Thymus (tissue), 11 donors: ENCODE results near the gene PNPLA7. TPM values are rescaled to one million over a fixed set of nuclear protein-coding genes. Genes with fewer than 3 reads are reported as not detected.
"Not testable (repeated sequence)": the region's sequence is repeated elsewhere in the genome, so short reads cannot be mapped to it uniquely, and the experiment has no call there.

Experiments
- DNase-seq, 9 donors: peaks; one replicate each; pipeline ENCODE4 v3.0.0-alpha.2; 2013; ENCODE audit warnings: low spot score in 9 of 9, low read depth in 6 of 9, missing footprints in 1 of 9
- H3K27ac ChIP-seq, 2 donors: one replicate each; pipeline ENCODE4 v1.5.1; 2013; ENCODE audit warnings: control low read depth in 1 of 2, low read depth in 1 of 2, low read length in 1 of 2, mild to moderate bottlenecking in 1 of 2, moderate library complexity in 1 of 2
- H3K27me3 ChIP-seq, 2 donors: one replicate each; pipeline ENCODE4 v1.5.1; 2013; ENCODE audit warnings: low read length in 1 of 2; ENCODE audit not compliant: control insufficient read depth in 2 of 2, insufficient read depth in 1 of 2
- H3K36me3 ChIP-seq, 2 donors: one replicate each; pipeline ENCODE4 v1.5.1; 2013; ENCODE audit warnings: low read length in 1 of 2, mild to moderate bottlenecking in 1 of 2, moderate library complexity in 1 of 2; ENCODE audit not compliant: control insufficient read depth in 2 of 2, insufficient read depth in 2 of 2
- H3K4me1 ChIP-seq, 2 donors: one replicate each; pipeline ENCODE4 v1.5.1; 2013; ENCODE audit warnings: low read length in 2 of 2; ENCODE audit not compliant: control insufficient read depth in 2 of 2, insufficient read depth in 2 of 2
- H3K4me3 ChIP-seq, 2 donors: one replicate each; pipeline ENCODE4 v1.5.1; 2013; ENCODE audit warnings: low read length in 2 of 2, control low read depth in 1 of 2, mild to moderate bottlenecking in 1 of 2
- H3K9me3 ChIP-seq, 2 donors: one replicate each; pipeline ENCODE4 v1.5.1; 2013; ENCODE audit warnings: low read length in 1 of 2, mild to moderate bottlenecking in 1 of 2; ENCODE audit not compliant: control insufficient read depth in 2 of 2, insufficient read depth in 1 of 2
- WGBS: extraction: QIAGEN DNeasy Blood & Tissue Kit; methylation state at CpG from one replicate; pipeline ENCODE4 v1.1.7; 2013; 5-methylcytosine and 5-hydroxymethylcytosine counted together
- polyA plus RNA-seq: library from polyadenylated mRNA; stranded (reverse); fragments of 200-250 nt; gene quantifications from one replicate; pipeline ENCODE4 v1.2.3, GENCODE V29; 2013
- total RNA-seq: library from RNA; stranded (reverse); fragments of 120-200 nt; gene quantifications from one replicate; pipeline ENCODE4 v1.2.4, GENCODE V29; 2013
- donor health status: healthy.

The PNPLA7 gene
- total and polyA plus RNA-seq, 2 donors = 1.6 to 11.5 TPM

- H3K4me3 ChIP-seq = peak within 1 kb of the TSS; percentile 60 to 83
- peak within 1 kb of the TSS; percentile 66 to 93 for H3K27ac ChIP-seq
- H3K4me1 ChIP-seq = peaks cover 8 to 20% of the 10 kb centered on the region in 2 donors
- peak in 8 of 9 donors; percentile 31 to 92 (median 80) for DNase-seq
- peaks cover 15 to 20% of the 10 kb centered on the region in 2 donors for H3K36me3 ChIP-seq
- H3K27me3 ChIP-seq = no peaks in the 10 kb centered on the region
- H3K9me3 ChIP-seq = no peaks in the 10 kb centered on the region
- 1% methylated on average over 106 of the region's 106 CpGs for WGBS
Observed at GRCh38 chr9:137551264-137552021, 1.2 kb upstream of the PNPLA7 start, which contains the start of gene MRPL41. MRPL41 (plus strand) TSS chr9:137551879; CDS start chr9:137552082, 203 bp downstream.

GRCh38 chr9:137550958-137551263, 709 bp upstream of the PNPLA7 start:
- H3K27me3 ChIP-seq, DNase-seq, H3K9me3 ChIP-seq: not testable (repeated sequence)
- peak overlapping the region; percentile 66 to 91 for H3K27ac ChIP-seq
- peak overlapping the region; percentile 60 to 83 for H3K4me3 ChIP-seq
- WGBS = under 1% methylated on average over 17 of the region's 17 CpGs
- peaks cover 8 to 17% of the 10 kb centered on the region in 2 donors for H3K4me1 ChIP-seq
- H3K36me3 ChIP-seq = peaks cover 10 to 15% of the 10 kb centered on the region in 2 donors

- DNase-seq = no peak
- 96% methylated on average over 23 of the region's 23 CpGs for WGBS
Observed at GRCh38 chr9:137547687-137548543, 2.3 kb downstream of the PNPLA7 start.

GRCh38 chr9:137545123-137545522, 5.1 kb downstream of the PNPLA7 start:
- WGBS = 95% methylated on average over 10 of the region's 10 CpGs
- no peak overlapping the region for H3K27ac ChIP-seq
- no peak for DNase-seq
- peaks cover 6% of the 10 kb centered on the region in 2 donors for H3K4me1 ChIP-seq
- H3K4me3 ChIP-seq = no peak overlapping the region
- no peaks in the 10 kb centered on the region for H3K27me3 ChIP-seq
- peaks cover 0 to 4% of the 10 kb centered on the region in 2 donors for H3K9me3 ChIP-seq
- no peaks in the 10 kb centered on the region for H3K36me3 ChIP-seq

More at GRCh38 chr9:137547687-137548543, 2.3 kb downstream of the PNPLA7 start:
- no peaks in the 10 kb centered on the region for H3K27me3 ChIP-seq
- peaks cover 0 to 4% of the 10 kb centered on the region in 2 donors for H3K9me3 ChIP-seq
- H3K4me1 ChIP-seq = peaks cover 8 to 17% of the 10 kb centered on the region in 2 donors
- no peak overlapping the region for H3K27ac ChIP-seq
- H3K36me3 ChIP-seq = no peaks in the 10 kb centered on the region
- H3K4me3 ChIP-seq = no peak overlapping the region

GRCh38 chr9:137544176-137544760, 5.9 kb downstream of the PNPLA7 start:
- H3K4me3 ChIP-seq = no peak overlapping the region
- H3K27ac ChIP-seq = no peak overlapping the region
- WGBS = 97% methylated on average over 12 of the region's 12 CpGs
- H3K4me1 ChIP-seq = no peaks in the 10 kb centered on the region
- peaks cover 0 to 4% of the 10 kb centered on the region in 2 donors for H3K9me3 ChIP-seq
- H3K36me3 ChIP-seq = no peaks in the 10 kb centered on the region
- H3K27me3 ChIP-seq = no peaks in the 10 kb centered on the region
- no peak for DNase-seq

- no peak overlapping the region for H3K27ac ChIP-seq
- H3K9me3 ChIP-seq = peaks cover 0 to 4% of the 10 kb centered on the region in 2 donors
- WGBS = 96% methylated on average over 25 of the region's 25 CpGs
- DNase-seq = no peak
- H3K4me1 ChIP-seq = no peaks in the 10 kb centered on the region
- no peaks in the 10 kb centered on the region for H3K27me3 ChIP-seq
- H3K36me3 ChIP-seq = no peaks in the 10 kb centered on the region
- no peak overlapping the region for H3K4me3 ChIP-seq
Observed at GRCh38 chr9:137543237-137543963, 6.8 kb downstream of the PNPLA7 start.

- Histone ChIP-seq H3K4me1 (no peaks in the 10 kb centered on the region), H3K36me3 (no peaks in the 10 kb centered on the region)
- 98% methylated on average over 20 of the region's 20 CpGs for WGBS
Observed at GRCh38 chr9:137542486-137542885, 7.7 kb downstream of the PNPLA7 start.

GRCh38 chr9:137540536-137540935, 9.7 kb downstream of the PNPLA7 start:
- WGBS = 98% methylated on average over 18 of the region's 18 CpGs
- Histone ChIP-seq H3K4me3 (no peak overlapping the region), H3K27me3 (no peaks in the 10 kb centered on the region), H3K9me3 (peaks cover 0 to 14% of the 10 kb centered on the region in 2 donors), H3K36me3 (no peaks in the 10 kb centered on the region), H3K4me1 (peaks cover 0 to 10% of the 10 kb centered on the region in 2 donors), H3K27ac (no peak overlapping the region)
- DNase-seq = no peak

More at GRCh38 chr9:137542486-137542885, 7.7 kb downstream of the PNPLA7 start:
- H3K27me3 ChIP-seq = no peaks in the 10 kb centered on the region
- no peak for DNase-seq
- no peak overlapping the region for H3K27ac ChIP-seq
- no peak overlapping the region for H3K4me3 ChIP-seq
- peaks cover 0 to 7% of the 10 kb centered on the region in 2 donors for H3K9me3 ChIP-seq
